ENCODE results near the gene PTH.
A peak's percentile ranks its signal among the peaks of the same experiment; 100 is the strongest.

The PTH gene

GRCh38 chr11:13495929-13496328 is at the start of gene PTH:
Gene PTH (minus strand): TSS chr11:13495997. CDS start chr11:13492855, 3,142 bp downstream.
- no peaks in the 10 kb centered on the region for H3K9me3 ChIP-seq (replicated peaks in 1 of 11)
- TF ChIP-seq Cebpa-rat (IDR thresholded peaks at IDR 0.05), result no peak
- no peak within 1 kb of the TSS for H3K27ac ChIP-seq
- H4K20me1 ChIP-seq, result no peaks in the 10 kb centered on the region
- no peaks in the 10 kb centered on the region for H3K27me3 ChIP-seq
- H3K4me3 ChIP-seq, result no peak within 1 kb of the TSS
- no peaks in the 10 kb centered on the region for H3K4me1 ChIP-seq
- H3K36me3 ChIP-seq, result no peaks in the 10 kb centered on the region
- no peak within 1 kb of the TSS for H3K9ac ChIP-seq
- no peak within 1 kb of the TSS for H3K4me2 ChIP-seq

GRCh38 chr11:13538044-13538443 is 42.2 kb upstream of the PTH start:
- H3K27me3 ChIP-seq, result no peaks in the 10 kb centered on the region
- H4K20me1 ChIP-seq, result no peaks in the 10 kb centered on the region
- no peaks in the 10 kb centered on the region for H3K4me1 ChIP-seq
- H3K27ac ChIP-seq, result no peak overlapping the region
- H3K9ac ChIP-seq, result no peak overlapping the region
- H3K9me3 ChIP-seq (replicated peaks in 1 of 11), result peaks cover 33 to 60% (median 44%) of the 10 kb centered on the region in 11 experiments
- H3K4me2 ChIP-seq, result no peak overlapping the region
- H3K4me3 ChIP-seq, result peak overlapping the region in 1 of 10 experiments; percentile 11; a peak in 1 of 20 replicates
- 0 out of 22 replicates have a peak, but pooled peaks cover 0 to 3% (median 0%) of the 10 kb centered on the region in 11 experiments for H3K36me3 ChIP-seq
- TF ChIP-seq Cebpa-rat (IDR thresholded peaks at IDR 0.05), result no peak

GRCh38 chr11:13535819-13536218 is 40.0 kb upstream of the PTH start:
- TF ChIP-seq Cebpa-rat (IDR thresholded peaks at IDR 0.05), result no peak
- peaks cover 32 to 53% (median 44%) of the 10 kb centered on the region in 11 experiments for H3K9me3 ChIP-seq (replicated peaks in 1 of 11)
- no peak overlapping the region for H3K4me3 ChIP-seq
- no peaks in the 10 kb centered on the region for H4K20me1 ChIP-seq
- no peak overlapping the region for H3K9ac ChIP-seq
- H3K27ac ChIP-seq, result no peak overlapping the region
- no peaks in the 10 kb centered on the region for H3K27me3 ChIP-seq
- 0 out of 22 replicates have a peak, but pooled peaks cover 0 to 3% (median 0%) of the 10 kb centered on the region in 11 experiments for H3K36me3 ChIP-seq
- no peaks in the 10 kb centered on the region for H3K4me1 ChIP-seq
- H3K4me2 ChIP-seq, result no peak overlapping the region

GRCh38 chr11:13534358-13534757 is 38.6 kb upstream of the PTH start:
- Histone ChIP-seq H3K27me3 (no peaks in the 10 kb centered on the region), H3K4me2 (no peak overlapping the region), H3K4me3 (no peak overlapping the region), H3K36me3 (0 out of 22 replicates have a peak, but pooled peaks cover 0 to 3% (median 0%) of the 10 kb centered on the region in 11 experiments), H3K4me1 (no peaks in the 10 kb centered on the region), H4K20me1 (no peaks in the 10 kb centered on the region), H3K27ac (no peak overlapping the region), H3K9me3 (replicated peaks in 1 of 11) (peaks cover 30 to 50% (median 42%) of the 10 kb centered on the region in 11 experiments), H3K9ac (no peak overlapping the region)
- TF ChIP-seq Cebpa-rat (IDR thresholded peaks at IDR 0.05), result no peak

- no peaks in the 10 kb centered on the region for H4K20me1 ChIP-seq
- no peaks in the 10 kb centered on the region for H3K27me3 ChIP-seq
- H3K27ac ChIP-seq, result no peak overlapping the region
- no peak overlapping the region for H3K9ac ChIP-seq
- H3K9me3 ChIP-seq (replicated peaks in 1 of 11), result no peaks in the 10 kb centered on the region
- H3K4me3 ChIP-seq, result no peak overlapping the region
- H3K4me1 ChIP-seq, result no peaks in the 10 kb centered on the region
- no peak for TF ChIP-seq Cebpa-rat (IDR thresholded peaks at IDR 0.05)
- H3K4me2 ChIP-seq, result no peak overlapping the region
- H3K36me3 ChIP-seq, result no peaks in the 10 kb centered on the region
These were observed 29.5 kb upstream of the PTH start for GRCh38 chr11:13525257-13525656.

GRCh38 chr11:13503393-13503792 is 7.6 kb upstream of the PTH start:
- TF ChIP-seq Cebpa-rat (IDR thresholded peaks at IDR 0.05), result no peak
- no peaks in the 10 kb centered on the region for H4K20me1 ChIP-seq
- no peaks in the 10 kb centered on the region for H3K36me3 ChIP-seq
- H3K9ac ChIP-seq, result no peak overlapping the region
- H3K27ac ChIP-seq, result no peak overlapping the region
- H3K4me1 ChIP-seq, result no peaks in the 10 kb centered on the region
- no peak overlapping the region for H3K4me3 ChIP-seq
- no peaks in the 10 kb centered on the region for H3K27me3 ChIP-seq
- no peak overlapping the region for H3K4me2 ChIP-seq
- no peaks in the 10 kb centered on the region for H3K9me3 ChIP-seq (replicated peaks in 1 of 11)

- Histone ChIP-seq H3K4me2 (no peak overlapping the region), H3K36me3 (no peaks in the 10 kb centered on the region), H3K4me1 (no peaks in the 10 kb centered on the region), H3K9me3 (replicated peaks in 1 of 11) (no peaks in the 10 kb centered on the region), H3K4me3 (no peak overlapping the region), H4K20me1 (no peaks in the 10 kb centered on the region), H3K27me3 (no peaks in the 10 kb centered on the region), H3K9ac (no peak overlapping the region), H3K27ac (no peak overlapping the region)
- TF ChIP-seq Cebpa-rat (IDR thresholded peaks at IDR 0.05), result no peak
These were observed 6.7 kb upstream of the PTH start for GRCh38 chr11:13502492-13502891.

- Histone ChIP-seq H3K9ac (no peak overlapping the region), H3K9me3 (replicated peaks in 1 of 11) (no peaks in the 10 kb centered on the region), H3K36me3 (no peaks in the 10 kb centered on the region), H3K4me1 (no peaks in the 10 kb centered on the region), H3K4me3 (no peak overlapping the region), H3K27ac (no peak overlapping the region), H3K4me2 (no peak overlapping the region), H3K27me3 (no peaks in the 10 kb centered on the region), H4K20me1 (no peaks in the 10 kb centered on the region)
- no peak for TF ChIP-seq Cebpa-rat (IDR thresholded peaks at IDR 0.05)
These were observed 1.7 kb downstream of the PTH start for GRCh38 chr11:13494051-13494450.

- TF ChIP-seq Cebpa-rat (IDR thresholded peaks at IDR 0.05), result no peak
- Histone ChIP-seq H3K36me3 (no peaks in the 10 kb centered on the region), H3K4me2 (peak overlapping the region in 4 of 11 experiments; percentile 8 to 56 (median 48); a peak in 5 of 22 replicates), H3K9me3 (replicated peaks in 1 of 11) (peaks cover 11 to 34% (median 23%) of the 10 kb centered on the region in 11 experiments; a peak in 21 of 22 replicates), H3K27ac (no peak overlapping the region), H3K4me1 (no peaks in the 10 kb centered on the region), H3K9ac (no peak overlapping the region), H3K4me3 (peak overlapping the region in 3 of 10 experiments; percentile 28 to 38 (median 34); a peak in 4 of 20 replicates), H3K27me3 (peaks cover 0 to 6% (median 0%) of the 10 kb centered on the region in 11 experiments; a peak in 2 of 22 replicates), H4K20me1 (no peaks in the 10 kb centered on the region)
These were observed 8.2 kb downstream of the PTH start for GRCh38 chr11:13487661-13488030.

Data from BLaER1 treated with 17β-estradiol and CSF1 and Interleukin-3, amounts not matched to agents 10 nM and 100 nM (cell line).